Activated gamma-delta T cell treated with anti-CD3 and anti-CD28 coated beads, Interleukin-2, amount 50 U/mL, for 16 hours (primary cell): ENCODE measurements around the gene AMOT.

Experiments used
- DNase-seq: peaks from one replicate; pipeline ENCODE4 v3.0.0-alpha.2; 2020; ENCODE audit warnings: low read depth

AMOT gene

GRCh38 chrX:112738347-112739033 is 102.1 kb downstream of the AMOT start:
- DNase-seq, result no peak

- no peak for DNase-seq
Measured at GRCh38 chrX:112736310-112736709, 104.3 kb downstream of the AMOT start.

GRCh38 chrX:112735147-112735546 is 105.5 kb downstream of the AMOT start:
- DNase-seq, result no peak

- DNase-seq, result no peak
Measured at GRCh38 chrX:112734290-112734689, 106.3 kb downstream of the AMOT start.

- DNase-seq, result no peak
Measured at GRCh38 chrX:112731793-112732192, 108.8 kb downstream of the AMOT start.
